ENCODE results near the gene ITGB1. TPM values are rescaled to one million over a fixed set of nuclear protein-coding genes. Genes with fewer than 3 reads are reported as not detected.
"Not testable (repeated sequence)": the region's sequence is repeated elsewhere in the genome, so short reads cannot be mapped to it uniquely, and the experiment has no call there.

ITGB1 gene
- total RNA-seq, 2 experiments from 2014 or later = 43.2 to 48.9 TPM

DNA sequence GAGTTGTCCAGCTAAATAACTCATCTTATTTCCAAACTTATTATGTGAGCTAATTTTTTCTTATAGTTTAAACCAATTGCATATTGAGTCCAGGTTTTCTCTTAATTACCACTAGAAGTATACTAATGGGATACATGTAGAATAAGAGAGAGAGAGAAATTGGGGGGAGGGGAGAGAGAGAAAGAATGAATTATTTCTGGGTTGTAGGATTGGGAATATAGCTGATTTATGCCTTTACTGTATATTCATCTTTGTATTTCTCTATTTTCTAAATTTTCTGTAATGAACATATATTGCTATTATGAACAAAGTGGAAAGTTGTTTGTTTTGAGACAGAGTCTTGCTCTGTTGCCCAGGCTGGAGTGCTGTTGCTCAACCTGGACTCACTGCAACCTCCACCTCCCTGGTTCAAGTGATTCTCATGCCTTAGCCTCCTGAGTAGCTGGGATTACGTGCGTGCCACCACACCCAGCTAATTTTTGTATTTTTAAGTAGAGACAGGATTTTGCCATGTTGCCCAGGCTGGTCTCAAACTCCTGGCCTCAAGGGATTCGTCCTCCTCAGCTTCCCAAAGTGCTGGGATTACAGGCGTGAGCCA is 26.1 kb upstream of the ITGB1 start:
- peaks cover 22% of the 10 kb centered on the region for H3K4me1 Mint-ChIP-seq

DNA sequence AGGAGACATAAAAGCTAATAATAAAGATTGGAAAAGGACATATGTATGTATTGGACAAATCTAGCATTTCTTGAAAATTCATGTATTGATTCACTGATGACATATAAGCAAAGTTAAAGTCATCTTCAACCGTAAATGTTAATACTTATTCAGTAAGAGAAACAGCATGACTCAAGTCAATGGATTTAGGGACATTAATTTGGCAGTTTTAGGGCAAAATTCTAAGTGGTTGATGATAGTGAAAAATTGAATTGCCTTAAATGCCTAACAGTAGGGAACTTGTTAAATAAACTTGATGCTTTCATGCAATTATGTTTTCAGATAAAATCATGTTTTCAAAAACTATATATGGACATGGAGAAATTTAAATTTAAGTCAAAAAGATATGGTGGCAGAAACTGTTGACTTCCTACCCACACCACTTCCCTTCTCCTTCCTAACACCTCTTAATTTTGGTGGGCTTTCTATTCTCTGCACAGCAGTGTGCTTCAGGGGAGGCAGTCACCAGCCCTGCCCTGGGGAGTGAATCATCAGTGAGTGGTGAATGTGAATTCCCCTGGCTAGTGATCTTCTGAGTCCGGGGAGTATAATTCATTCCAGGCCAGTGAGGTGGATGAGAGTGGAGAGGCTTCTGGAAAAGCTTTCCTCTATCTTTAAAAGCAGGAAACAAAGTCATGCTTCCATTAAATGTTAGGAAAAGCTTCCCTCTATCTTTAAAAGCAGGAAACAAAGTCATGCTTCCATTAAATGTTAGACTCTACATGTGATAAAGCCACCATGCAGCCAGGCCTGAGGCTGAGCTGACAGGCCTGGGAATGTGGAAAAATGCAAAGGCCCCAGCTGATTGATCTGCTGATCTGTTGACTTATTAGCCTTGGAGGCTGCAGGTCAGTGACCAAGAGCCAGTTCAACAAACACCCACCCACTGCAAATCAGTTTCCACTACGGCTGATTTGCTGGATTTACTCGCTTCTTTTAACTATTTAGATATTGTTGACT is 25.2 kb upstream of the ITGB1 start:
- Mint-ChIP-seq H3K27me3 (no peaks in the 10 kb centered on the region), H3K4me1 (peaks cover 22% of the 10 kb centered on the region), H3K27ac (no peak overlapping the region), H3K4me3 (no peak overlapping the region), H3K36me3 (no peaks in the 10 kb centered on the region), H3K9me3 (no peaks in the 10 kb centered on the region)
- DNase-seq = peak; percentile 17

More for the DNA sequence above, 26.1 kb upstream of the ITGB1 start:
- no peak overlapping the region for H3K4me3 Mint-ChIP-seq
- H3K27ac Mint-ChIP-seq = no peak overlapping the region
- H3K27me3 Mint-ChIP-seq = no peaks in the 10 kb centered on the region
- no peaks in the 10 kb centered on the region for H3K9me3 Mint-ChIP-seq
- no peaks in the 10 kb centered on the region for H3K36me3 Mint-ChIP-seq
- DNase-seq = no peak

DNA sequence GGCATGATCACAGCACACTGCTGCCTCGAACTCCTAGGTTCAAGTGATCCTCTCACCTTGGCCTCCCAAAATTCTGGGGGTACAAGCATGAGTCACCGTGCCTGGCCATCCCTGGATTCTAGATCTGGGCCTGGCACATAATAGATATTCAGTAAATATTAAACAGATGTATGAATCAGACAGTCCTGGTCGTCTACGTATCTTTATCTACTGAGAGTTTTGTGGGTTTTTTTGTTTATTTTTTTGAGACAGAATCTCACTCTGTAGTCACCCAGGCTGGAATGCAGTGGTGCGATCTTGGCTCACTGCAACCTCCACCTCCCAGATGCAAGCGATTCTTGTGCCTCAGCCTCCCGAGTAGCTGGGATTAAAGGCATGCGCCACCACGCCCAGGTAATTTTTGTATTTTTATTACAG is 24.3 kb upstream of the ITGB1 start:
- Mint-ChIP-seq H3K9me3 (no peaks in the 10 kb centered on the region), H3K36me3 (no peaks in the 10 kb centered on the region), H3K4me3 (no peak overlapping the region), H3K27ac (no peak overlapping the region), H3K27me3 (no peaks in the 10 kb centered on the region), H3K4me1 (peaks cover 22% of the 10 kb centered on the region)
- DNase-seq = no peak

DNA sequence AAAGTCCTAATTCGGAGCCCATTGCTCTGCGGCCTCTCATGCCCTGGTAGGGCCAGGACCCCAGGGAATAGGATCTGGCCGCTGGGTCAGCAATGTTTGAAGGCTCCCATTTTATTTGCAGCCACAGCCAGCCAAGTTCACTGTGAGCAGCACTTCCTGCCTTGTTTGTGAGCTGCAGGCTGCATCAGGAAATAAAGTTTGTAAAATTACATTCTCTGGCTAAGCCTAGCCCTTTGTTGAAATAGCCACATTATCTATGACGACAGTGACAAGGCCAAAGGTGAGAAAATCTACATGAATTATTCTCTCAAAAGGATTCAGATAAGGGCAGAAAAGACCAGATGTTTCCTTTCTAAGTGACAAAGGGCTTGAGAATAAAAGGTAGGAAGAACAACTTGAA is 23.7 kb upstream of the ITGB1 start:
- Mint-ChIP-seq H3K4me1 (peaks cover 22% of the 10 kb centered on the region), H3K9me3 (no peaks in the 10 kb centered on the region), H3K4me3 (no peak overlapping the region), H3K36me3 (no peaks in the 10 kb centered on the region), H3K27ac (no peak overlapping the region), H3K27me3 (no peaks in the 10 kb centered on the region)
- no peak for DNase-seq

DNA sequence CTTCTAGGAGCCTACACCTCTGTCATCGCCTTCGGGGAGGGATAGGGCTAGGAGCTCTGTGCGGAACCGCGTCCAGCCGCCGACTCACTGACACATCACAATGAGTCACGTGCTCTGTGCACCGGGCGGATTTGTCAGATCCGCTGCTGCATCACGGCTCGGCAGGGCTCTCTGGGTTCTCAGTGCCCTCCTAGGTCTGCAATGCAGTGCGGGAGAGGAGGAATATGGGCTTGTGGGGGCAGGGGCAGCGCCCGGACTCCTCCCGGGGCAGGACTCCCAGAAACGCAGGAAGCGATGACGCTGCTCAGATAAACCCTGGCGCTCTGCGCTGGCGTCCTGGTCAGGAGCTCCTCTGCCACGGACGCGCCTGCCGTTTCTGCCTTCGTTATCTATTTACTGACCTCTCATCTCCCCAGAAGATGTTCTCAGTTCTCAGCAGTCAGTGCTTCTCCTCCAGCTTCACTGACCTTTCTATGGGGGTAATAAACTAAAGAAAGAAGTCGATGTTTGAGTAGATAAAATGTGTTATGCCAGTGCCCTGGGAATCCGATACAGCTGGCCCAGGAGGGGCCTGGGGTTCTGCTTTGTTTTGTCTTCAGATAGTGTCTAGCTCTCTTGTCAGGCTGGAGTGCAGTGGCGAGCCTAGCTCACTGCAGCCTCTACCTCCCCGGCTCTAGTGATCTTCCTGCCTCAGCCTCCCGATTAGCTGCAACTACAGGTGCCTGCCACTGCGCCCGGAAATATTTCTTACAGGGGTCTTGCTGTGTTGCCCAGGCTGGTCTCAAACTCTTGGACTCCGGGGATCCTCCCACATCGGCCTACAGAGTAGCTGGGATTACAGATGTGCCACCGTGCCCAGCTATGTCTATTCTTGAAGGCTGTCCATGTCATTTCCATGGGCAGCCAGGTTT is 22.8 kb upstream of the ITGB1 start:
- no peaks in the 10 kb centered on the region for H3K9me3 Mint-ChIP-seq
- H3K4me3 Mint-ChIP-seq = peak overlapping the region; percentile 89
- DNase-seq = peak; percentile 81
- no peaks in the 10 kb centered on the region for H3K27me3 Mint-ChIP-seq
- peak overlapping the region; percentile 93 for H3K27ac Mint-ChIP-seq
- H3K4me1 Mint-ChIP-seq = peaks cover 22% of the 10 kb centered on the region
- no peaks in the 10 kb centered on the region for H3K36me3 Mint-ChIP-seq

DNA sequence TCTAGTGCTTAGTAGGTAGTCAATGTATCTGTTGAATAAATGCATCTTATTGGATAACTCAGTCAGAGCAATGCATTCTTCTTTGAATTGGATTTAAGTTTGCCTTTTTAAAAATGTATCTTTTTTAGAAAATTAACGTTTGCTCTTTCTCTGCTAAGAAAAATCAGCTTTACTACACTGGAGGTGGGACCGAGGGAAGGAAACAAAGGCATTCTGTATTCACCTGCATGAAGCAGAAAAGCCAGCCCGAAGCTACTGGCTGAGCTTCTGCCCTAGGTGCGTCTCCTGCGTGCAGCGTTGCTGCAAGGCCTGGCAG is 22.2 kb upstream of the ITGB1 start:
- peak overlapping the region; percentile 93 for H3K27ac Mint-ChIP-seq
- no peaks in the 10 kb centered on the region for H3K9me3 Mint-ChIP-seq
- no peaks in the 10 kb centered on the region for H3K36me3 Mint-ChIP-seq
- peaks cover 22% of the 10 kb centered on the region for H3K4me1 Mint-ChIP-seq
- no peak for DNase-seq
- peak overlapping the region; percentile 89 for H3K4me3 Mint-ChIP-seq
- H3K27me3 Mint-ChIP-seq = no peaks in the 10 kb centered on the region

DNA sequence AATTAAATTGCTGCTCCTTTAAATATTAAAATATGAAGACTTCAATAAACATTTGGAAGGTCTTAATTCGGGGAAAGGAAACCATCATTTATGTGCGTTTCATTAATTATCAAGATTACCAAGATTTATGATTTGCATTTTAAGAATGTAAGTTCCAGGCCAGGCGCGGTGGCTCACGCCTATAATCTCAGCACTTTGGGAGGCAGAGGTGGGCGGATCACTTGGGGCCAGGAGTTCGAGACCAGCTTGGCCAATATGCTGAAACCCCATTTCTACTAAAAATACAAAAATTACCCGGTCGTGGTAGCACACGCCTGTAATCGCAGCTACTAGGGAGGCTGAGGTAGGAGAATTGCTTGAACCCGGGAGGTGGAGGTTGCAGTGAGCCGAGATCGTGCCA is 21.7 kb upstream of the ITGB1 start:
- not testable (repeated sequence) for H3K4me3 Mint-ChIP-seq

DNA sequence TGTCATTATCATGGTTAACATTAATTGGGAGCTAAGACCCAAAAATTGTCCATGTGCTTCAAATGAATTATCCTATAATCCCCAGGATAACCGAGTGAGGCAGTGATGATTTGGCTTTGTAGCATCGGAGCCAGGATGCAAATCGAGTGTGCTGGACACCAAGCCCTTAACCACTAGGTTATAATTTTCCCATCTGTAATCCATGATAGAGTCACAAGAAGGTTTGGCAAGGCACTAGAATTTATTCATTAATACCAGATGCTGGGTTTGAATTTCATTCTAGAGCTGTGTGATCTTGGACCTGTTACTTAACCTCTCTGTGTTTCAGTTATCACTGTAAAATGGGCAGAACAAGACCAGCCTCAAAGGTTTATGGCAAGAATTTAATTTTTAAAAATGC is 21.0 kb upstream of the ITGB1 start:
- Mint-ChIP-seq H3K27ac (no peak overlapping the region), H3K36me3 (no peaks in the 10 kb centered on the region), H3K4me3 (no peak overlapping the region), H3K27me3 (peaks cover 3% of the 10 kb centered on the region), H3K9me3 (no peaks in the 10 kb centered on the region), H3K4me1 (peaks cover 22% of the 10 kb centered on the region)
- no peak for DNase-seq

More for the DNA sequence above, 21.7 kb upstream of the ITGB1 start:
- peaks cover 22% of the 10 kb centered on the region for H3K4me1 Mint-ChIP-seq
- not testable (repeated sequence) for DNase-seq, H3K27me3 Mint-ChIP-seq, H3K36me3 Mint-ChIP-seq, H3K27ac Mint-ChIP-seq, H3K9me3 Mint-ChIP-seq

DNA sequence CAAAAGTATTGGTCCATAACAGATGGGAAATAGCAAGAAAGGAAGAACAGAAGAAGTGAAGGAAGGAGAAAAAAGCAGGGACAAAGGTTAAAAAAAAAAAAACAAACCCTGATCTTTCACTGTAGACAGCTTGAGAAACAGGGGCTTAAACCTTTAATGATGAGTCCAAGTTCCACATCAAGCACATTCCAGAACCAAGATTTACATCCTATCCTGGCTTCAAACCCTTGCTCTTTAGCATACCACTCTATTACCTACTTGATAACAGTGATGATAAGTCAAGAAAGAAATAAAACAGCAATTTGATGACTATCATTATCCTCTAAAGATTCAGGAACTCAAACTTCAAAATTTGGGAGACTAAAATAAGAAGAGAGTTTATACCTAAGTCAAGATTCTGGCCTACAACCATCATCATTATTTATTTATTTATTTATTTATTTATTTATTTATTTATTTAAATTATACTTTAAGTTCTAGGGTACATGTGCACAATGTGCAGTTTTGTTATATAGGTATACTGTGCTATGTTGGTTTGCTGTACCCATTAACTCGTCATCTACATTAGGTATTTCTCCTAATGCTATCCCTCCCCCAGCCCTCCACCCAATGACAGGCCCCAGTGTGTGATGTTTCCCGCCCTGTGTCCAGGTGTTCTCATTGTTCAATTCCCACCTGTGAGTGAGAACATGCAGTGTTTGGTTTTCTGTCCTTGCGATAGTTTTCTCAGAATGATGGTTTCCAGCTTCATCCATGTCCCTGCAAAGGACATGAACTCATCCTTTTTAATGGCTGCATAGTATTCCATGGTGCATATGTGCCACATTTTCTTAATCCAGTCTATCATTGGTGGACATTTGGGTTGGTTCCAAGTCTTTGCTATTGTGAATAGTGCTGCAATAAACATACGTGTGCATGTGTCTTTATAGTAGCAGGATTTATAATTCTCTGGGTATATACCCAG is 20.1 kb upstream of the ITGB1 start:
- not testable (repeated sequence) for H3K36me3 Mint-ChIP-seq, H3K9me3 Mint-ChIP-seq, H3K27ac Mint-ChIP-seq, DNase-seq, H3K4me3 Mint-ChIP-seq, H3K27me3 Mint-ChIP-seq
- H3K4me1 Mint-ChIP-seq = peaks cover 17% of the 10 kb centered on the region

DNA sequence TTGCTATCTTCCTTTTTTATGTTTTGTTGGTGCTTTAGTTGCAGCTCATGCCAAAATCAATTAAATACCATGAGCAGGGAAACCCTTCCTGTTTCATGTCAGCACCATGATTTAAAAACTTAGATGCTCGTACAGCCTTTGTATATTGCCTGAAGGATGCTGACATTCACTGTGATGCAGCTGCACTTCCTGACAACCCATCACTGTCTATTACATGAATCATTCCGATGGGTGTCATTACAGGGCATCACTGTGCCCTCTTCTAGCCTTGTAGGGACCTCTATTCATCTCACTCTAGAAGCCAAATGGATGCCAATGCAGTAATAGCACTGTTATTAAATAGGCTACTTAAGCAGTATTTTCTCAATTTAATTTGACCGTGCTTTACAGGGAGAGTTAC is 18.3 kb upstream of the ITGB1 start:
- Mint-ChIP-seq H3K36me3 (no peaks in the 10 kb centered on the region), H3K9me3 (no peaks in the 10 kb centered on the region), H3K4me1 (peaks cover 11% of the 10 kb centered on the region), H3K4me3 (no peak overlapping the region), H3K27ac (no peak overlapping the region), H3K27me3 (peaks cover 3% of the 10 kb centered on the region)
- DNase-seq = no peak

DNA sequence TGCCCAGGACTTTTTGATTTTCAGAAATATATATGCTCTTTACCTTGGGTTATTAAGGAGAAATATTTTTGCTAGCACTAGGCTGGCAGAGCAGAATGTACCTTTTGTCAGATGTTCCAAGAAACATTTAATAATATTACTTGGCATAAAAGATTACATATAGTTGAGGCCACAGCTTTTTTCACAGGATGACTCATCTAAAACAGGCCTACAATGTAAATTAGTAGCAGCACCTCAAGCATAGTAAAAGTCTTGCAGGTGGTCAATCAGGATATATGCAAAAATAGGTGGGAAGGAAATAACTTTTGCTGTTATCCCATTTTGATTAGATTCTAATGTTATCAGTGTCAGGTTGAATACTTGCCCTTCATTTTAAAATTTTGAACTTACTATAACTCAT is 14.9 kb upstream of the ITGB1 start:
- no peaks in the 10 kb centered on the region for H3K4me1 Mint-ChIP-seq
- H3K4me3 Mint-ChIP-seq = no peak overlapping the region
- H3K36me3 Mint-ChIP-seq = no peaks in the 10 kb centered on the region
- no peaks in the 10 kb centered on the region for H3K9me3 Mint-ChIP-seq
- no peak for DNase-seq
- H3K27me3 Mint-ChIP-seq = peaks cover 3% of the 10 kb centered on the region
- H3K27ac Mint-ChIP-seq = no peak overlapping the region

DNA sequence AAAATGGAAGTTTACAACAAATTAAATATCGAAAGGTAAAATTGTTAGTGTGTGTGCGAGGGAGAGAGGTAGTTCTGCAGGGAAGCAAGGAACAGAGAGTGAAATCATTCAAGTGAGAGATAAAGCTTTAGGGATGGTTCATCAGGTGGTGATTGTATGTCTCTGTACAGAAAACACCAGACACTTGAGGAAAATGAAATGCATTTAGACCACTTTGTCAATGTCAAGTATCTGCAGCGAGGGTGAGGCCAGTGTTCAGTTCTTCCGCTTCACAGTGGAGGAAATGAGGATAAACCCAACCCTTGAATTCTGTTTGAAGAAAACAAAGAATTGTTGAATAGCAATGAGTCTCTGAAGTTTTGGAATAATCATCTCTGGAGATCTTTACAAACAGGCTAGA is 14.4 kb upstream of the ITGB1 start:
- DNase-seq = no peak
- H3K36me3 Mint-ChIP-seq = no peaks in the 10 kb centered on the region
- H3K27ac Mint-ChIP-seq = no peak overlapping the region
- H3K9me3 Mint-ChIP-seq = no peaks in the 10 kb centered on the region
- peaks cover 3% of the 10 kb centered on the region for H3K27me3 Mint-ChIP-seq
- H3K4me1 Mint-ChIP-seq = no peaks in the 10 kb centered on the region
- no peak overlapping the region for H3K4me3 Mint-ChIP-seq

DNA sequence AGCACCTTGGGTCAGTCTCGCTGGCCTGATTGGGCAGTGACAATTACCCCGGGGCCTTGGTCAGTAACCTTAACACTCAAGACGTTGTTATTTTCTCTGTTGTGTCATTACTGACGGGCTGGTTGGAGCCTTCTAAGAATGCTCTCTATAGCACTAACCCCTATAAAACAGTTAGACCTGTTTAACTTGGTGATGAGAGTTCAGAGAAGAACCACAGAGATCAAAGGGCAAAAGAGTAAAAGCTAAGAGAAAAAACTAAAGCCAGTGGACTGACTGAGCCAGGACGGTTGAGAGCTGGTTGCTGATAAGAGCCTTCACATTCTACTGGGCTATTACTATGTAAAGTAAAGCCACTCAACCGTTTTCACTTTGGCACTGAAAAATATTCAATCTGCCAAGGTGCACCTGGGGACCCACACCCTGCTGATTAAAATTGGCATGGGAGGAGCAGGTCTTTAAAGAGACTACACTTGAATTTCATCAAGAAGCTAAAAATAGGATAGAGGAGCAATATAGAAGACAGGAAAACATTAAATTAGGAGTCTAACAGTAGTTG is 13.6 kb upstream of the ITGB1 start:
- H3K4me1 Mint-ChIP-seq = no peaks in the 10 kb centered on the region
- no peak overlapping the region for H3K4me3 Mint-ChIP-seq
- DNase-seq = no peak
- no peak overlapping the region for H3K27ac Mint-ChIP-seq
- peaks cover 3% of the 10 kb centered on the region for H3K27me3 Mint-ChIP-seq
- H3K36me3 Mint-ChIP-seq = no peaks in the 10 kb centered on the region
- H3K9me3 Mint-ChIP-seq = no peaks in the 10 kb centered on the region

DNA sequence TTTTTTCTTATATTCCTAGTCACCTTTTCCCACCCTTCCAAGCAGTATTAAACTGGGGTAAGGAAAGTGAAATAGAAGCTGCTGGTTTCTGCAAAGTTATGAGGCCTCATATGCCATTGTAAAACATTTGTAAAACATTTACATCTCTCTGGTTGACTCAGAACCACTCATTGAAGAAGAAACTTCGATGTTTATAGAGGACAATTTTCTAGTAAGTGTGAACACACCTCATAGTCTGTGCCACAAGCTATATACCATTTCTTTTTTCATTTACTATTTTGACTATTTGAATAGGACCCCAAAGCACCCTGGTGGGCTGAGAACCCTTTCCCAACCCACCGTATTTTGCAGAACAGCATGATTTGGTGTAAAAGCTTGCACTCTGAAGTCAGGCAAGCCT is 12.9 kb upstream of the ITGB1 start:
- H3K9me3 Mint-ChIP-seq = no peaks in the 10 kb centered on the region
- no peaks in the 10 kb centered on the region for H3K4me1 Mint-ChIP-seq
- no peak overlapping the region for H3K4me3 Mint-ChIP-seq
- DNase-seq = no peak
- no peak overlapping the region for H3K27ac Mint-ChIP-seq
- peaks cover 3% of the 10 kb centered on the region for H3K27me3 Mint-ChIP-seq
- H3K36me3 Mint-ChIP-seq = no peaks in the 10 kb centered on the region
